Naive thymus-derived CD8-positive, alpha-beta T cell (primary cell): ENCODE data around the gene ME1. TPM values are rescaled to one million over a fixed set of nuclear protein-coding genes. Genes with fewer than 3 reads are reported as not detected.
"Not testable (repeated sequence)": the region's sequence is repeated elsewhere in the genome, so short reads cannot be mapped to it uniquely, and the experiment has no call there.

Experiments used
- ATAC-seq, 2 donors: fragments of 150-1000 bp; cut with Tn5 transposase in 1 of 2; sonication (Bioruptor Pico), chemical (Tn5 transposase) in 1 of 2; 1 replicate in 1 of 2; 2 replicates in 1 of 2; pipeline ENCODE4 v1.10.0; 2021; ENCODE audit warnings: mild to moderate bottlenecking in 2 of 2, moderate library complexity in 2 of 2
- POLR2A ChIA-PET: fragments of 350-600 bp; sonication (Branson Sonifier 250); formaldehyde crosslinking; loops from one replicate; lab custom pipeline; 2021; ENCODE audit warnings: antibody characterized with exemption; lab: Charles Lee
- DNase-seq, 10 donors: peaks; one replicate each; pipeline versions ENCODE4 v3.0.0 to v3.0.0-alpha.2; 2020 to 2022
- H3K27ac Mint-ChIP-seq, 10 donors: one replicate each; pipeline ENCODE4 v1.8.0; 2020 to 2022; ENCODE audit warnings: mild to moderate bottlenecking in 10 of 10, mixed read lengths in 10 of 10, moderate library complexity in 4 of 10, inconsistent platforms in 1 of 10
- H3K27me3 Mint-ChIP-seq, 5 donors: one replicate each; pipeline ENCODE4 v1.8.0; 2021 to 2022; ENCODE audit warnings: mixed read lengths in 5 of 5
- H3K36me3 Mint-ChIP-seq, 3 donors: one replicate each; pipeline ENCODE4 v1.8.0; 2020 to 2022; ENCODE audit warnings: mixed read lengths in 3 of 3, mild to moderate bottlenecking in 2 of 3, inconsistent platforms in 1 of 3
- H3K4me1 Mint-ChIP-seq, 4 donors: one replicate each; pipeline ENCODE4 v1.8.0; 2021 to 2022; ENCODE audit warnings: mixed read lengths in 4 of 4
- H3K4me3 Mint-ChIP-seq, 10 donors: one replicate each; pipeline ENCODE4 v1.8.0; 2020 to 2022; ENCODE audit warnings: mild to moderate bottlenecking in 10 of 10, mixed read lengths in 10 of 10, moderate library complexity in 6 of 10, inconsistent platforms in 1 of 10
- H3K9me3 Mint-ChIP-seq, 9 donors: one replicate each; pipeline ENCODE4 v1.8.0; 2020 to 2022; ENCODE audit warnings: mixed read lengths in 9 of 9, mild to moderate bottlenecking in 3 of 9, inconsistent platforms in 1 of 9, moderate library complexity in 1 of 9
- polyA plus RNA-seq, 3 donors: library from polyadenylated mRNA; unstranded; fragments of 300-500 nt; fragmentation: Illumina TruSeq; gene quantifications; one replicate each; pipeline ENCODE4 v1.2.3, GENCODE V29; 2021
- total RNA-seq, 8 experiments: library from RNA in 2 of 8; stranded (reverse) in 2 of 8; gene quantifications; one replicate each; pipeline ENCODE4 v1.2.3 and lab custom pipeline; 2021 to 2026

Gene ME1
- total and polyA plus RNA-seq, 5 experiments from 2014 or later = 0.11 TPM; not detected in 4

DNA sequence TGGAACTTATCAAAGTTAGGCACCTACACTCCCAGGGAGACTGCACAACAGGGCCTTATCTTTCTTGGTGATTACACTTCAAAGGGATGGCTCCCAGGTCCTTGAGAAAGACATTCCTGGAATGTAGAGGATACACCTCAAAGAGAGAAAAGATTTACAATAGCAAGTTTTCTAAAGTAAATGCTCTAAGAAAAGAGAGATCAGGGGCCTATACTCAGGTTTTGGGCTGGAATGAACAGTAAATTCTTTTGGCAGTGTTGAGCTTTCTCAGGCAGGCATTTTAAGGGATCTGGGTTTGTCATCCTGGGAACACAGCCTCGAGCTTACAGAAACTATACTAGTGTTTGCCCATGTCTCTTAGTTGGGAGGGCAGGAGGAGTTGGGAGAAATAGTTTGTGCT, 31.7 kb upstream of the ME1 start:
- peaks cover 0 to 3% (median 0%) of the 10 kb centered on the region in 9 donors for H3K9me3 Mint-ChIP-seq
- POLR2A ChIA-PET = no interaction called here
- H3K27ac Mint-ChIP-seq = no peak overlapping the region
- peaks cover 0 to 3% (median 0%) of the 10 kb centered on the region in 4 donors for H3K4me1 Mint-ChIP-seq
- no peak for DNase-seq
- no peak for ATAC-seq
- H3K4me3 Mint-ChIP-seq = no peak overlapping the region
- peaks cover 0 to 5% (median 1%) of the 10 kb centered on the region in 5 donors for H3K27me3 Mint-ChIP-seq
- no peaks in the 10 kb centered on the region for H3K36me3 Mint-ChIP-seq

DNA sequence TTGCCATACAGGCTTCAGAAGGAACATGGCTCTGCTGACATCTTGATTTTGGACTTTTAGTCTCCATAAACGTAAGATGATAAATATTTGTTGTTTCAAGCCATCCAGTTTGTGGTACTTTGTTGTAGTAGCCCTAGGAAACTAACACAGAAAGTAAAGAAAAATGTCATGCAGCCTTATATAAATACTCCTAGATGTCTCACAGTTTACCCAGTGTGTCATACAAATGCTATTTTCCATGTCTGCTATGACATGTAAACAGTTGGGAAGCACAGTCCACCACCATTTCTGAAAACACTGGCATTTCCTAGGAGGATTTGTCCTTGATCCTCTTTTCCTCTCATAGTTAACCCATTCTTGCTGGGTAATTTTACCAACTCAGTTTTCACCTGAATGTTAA, 30.6 kb upstream of the ME1 start:
- no peak overlapping the region for H3K27ac Mint-ChIP-seq
- POLR2A ChIA-PET = no interaction called here
- DNase-seq = no peak
- H3K4me3 Mint-ChIP-seq = no peak overlapping the region
- peaks cover 0 to 5% (median 1%) of the 10 kb centered on the region in 5 donors for H3K27me3 Mint-ChIP-seq
- peaks cover 0 to 3% (median 0%) of the 10 kb centered on the region in 4 donors for H3K4me1 Mint-ChIP-seq
- no peaks in the 10 kb centered on the region for H3K36me3 Mint-ChIP-seq
- no peak for ATAC-seq
- H3K9me3 Mint-ChIP-seq = peaks cover 0 to 3% (median 0%) of the 10 kb centered on the region in 9 donors

DNA sequence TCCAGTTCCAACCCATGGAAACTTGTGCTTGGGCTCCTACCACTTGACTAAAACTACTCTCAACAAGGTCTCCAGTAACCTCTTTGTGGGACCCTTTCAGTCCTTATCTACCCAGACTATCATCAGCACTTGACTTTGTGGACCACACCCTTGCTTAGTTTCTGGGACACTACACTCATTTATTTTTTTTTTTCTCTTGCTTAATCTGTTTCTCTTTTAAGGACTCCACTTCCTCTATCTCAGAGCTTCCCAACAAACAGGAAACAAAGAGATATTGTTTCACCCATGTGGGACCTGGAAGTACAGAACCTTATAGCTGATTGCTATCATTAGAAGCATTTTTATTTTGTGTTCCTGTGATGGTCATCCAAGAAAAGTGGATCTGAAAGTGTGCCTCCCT, 28.8 kb upstream of the ME1 start:
- H3K36me3 Mint-ChIP-seq = no peaks in the 10 kb centered on the region
- no peak for ATAC-seq
- no peak overlapping the region for H3K27ac Mint-ChIP-seq
- DNase-seq = no peak
- H3K4me3 Mint-ChIP-seq = no peak overlapping the region
- peaks cover 0 to 3% (median 0%) of the 10 kb centered on the region in 4 donors for H3K4me1 Mint-ChIP-seq
- peaks cover 0 to 5% (median 1%) of the 10 kb centered on the region in 5 donors for H3K27me3 Mint-ChIP-seq
- peaks cover 0 to 3% (median 0%) of the 10 kb centered on the region in 9 donors for H3K9me3 Mint-ChIP-seq
- POLR2A ChIA-PET = no interaction called here

DNA sequence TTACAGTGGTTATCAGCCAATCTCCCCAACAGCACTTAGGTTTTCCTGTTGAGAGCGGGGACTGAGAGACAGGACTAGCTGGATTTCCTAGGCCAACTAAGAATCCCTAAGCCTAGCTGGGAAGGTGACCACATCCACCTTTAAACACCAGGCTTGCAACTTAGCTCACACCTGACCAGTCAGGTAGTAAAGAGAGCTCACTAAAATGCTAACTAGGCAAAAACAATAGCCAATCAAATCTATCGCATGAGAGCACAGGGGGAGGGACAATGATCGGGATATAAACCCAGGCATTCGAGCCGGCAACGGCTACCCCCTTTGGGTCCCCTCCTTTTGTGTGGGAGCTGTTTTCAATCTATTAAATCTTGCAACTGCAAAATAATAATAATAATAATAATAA, 19.2 kb upstream of the ME1 start:
- POLR2A ChIA-PET, H3K27me3 Mint-ChIP-seq, H3K27ac Mint-ChIP-seq, H3K36me3 Mint-ChIP-seq, ATAC-seq, DNase-seq, H3K9me3 Mint-ChIP-seq, H3K4me1 Mint-ChIP-seq, H3K4me3 Mint-ChIP-seq: not testable (repeated sequence)

DNA sequence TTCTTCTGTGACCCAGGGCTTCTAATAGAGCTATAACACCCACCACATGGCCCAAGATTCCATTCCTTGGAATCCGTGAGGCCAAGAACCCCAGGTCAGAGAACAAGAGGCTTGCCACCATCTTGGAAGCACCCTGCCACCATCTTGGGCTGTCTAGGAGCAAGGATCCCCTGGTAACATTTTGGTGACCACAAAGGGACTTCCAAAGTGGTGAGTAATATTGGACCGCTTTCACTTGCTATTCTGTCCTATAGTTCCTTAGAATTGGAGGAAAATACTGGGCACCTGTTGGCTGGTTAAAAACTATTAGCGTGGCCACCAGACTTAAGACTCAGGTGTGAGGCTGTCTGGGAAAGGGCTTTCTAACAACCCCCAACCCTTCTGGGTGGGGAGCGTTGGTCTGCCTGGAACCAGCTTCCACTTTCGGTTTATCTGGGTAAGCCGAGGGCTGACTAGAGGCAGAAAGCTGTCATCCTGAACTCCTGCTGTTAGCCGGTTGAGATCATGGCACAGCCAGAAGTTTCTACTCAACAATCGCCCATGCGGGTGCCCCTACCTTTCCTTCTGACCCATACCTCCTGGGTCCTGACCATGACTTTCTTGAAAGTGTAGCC, 13.3 kb upstream of the ME1 start:
- H3K27ac Mint-ChIP-seq = not testable (repeated sequence)

DNA sequence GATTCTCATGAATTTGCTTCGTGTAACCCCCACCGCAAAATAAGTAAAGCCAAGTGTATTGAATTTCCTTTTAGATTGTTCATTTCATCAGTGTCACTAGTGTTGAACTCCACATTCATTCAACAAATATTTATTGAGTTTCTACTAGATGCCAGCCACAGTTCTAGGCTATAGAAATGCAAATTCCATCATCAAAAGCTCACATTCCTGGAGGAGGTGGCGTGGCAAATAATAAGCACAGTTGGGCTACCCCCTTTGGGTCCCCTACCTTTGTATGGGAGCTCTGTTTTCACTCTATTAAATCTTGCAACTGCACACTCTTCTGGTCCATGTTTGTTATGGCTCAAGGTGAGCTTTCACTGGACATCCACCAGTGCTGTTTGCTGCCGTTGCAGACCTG, 12.7 kb upstream of the ME1 start:
- H3K27ac Mint-ChIP-seq = no peak overlapping the region
- ATAC-seq (no peak), DNase-seq (no peak)
- H3K36me3 Mint-ChIP-seq = no peaks in the 10 kb centered on the region
- H3K4me3 Mint-ChIP-seq = no peak overlapping the region
- peaks cover 0 to 12% (median 2%) of the 10 kb centered on the region in 5 donors for H3K27me3 Mint-ChIP-seq
- peaks cover 0 to 8% (median 0%) of the 10 kb centered on the region in 4 donors for H3K4me1 Mint-ChIP-seq
- POLR2A ChIA-PET = no interaction called here
- H3K9me3 Mint-ChIP-seq = peaks cover 0 to 5% (median 0%) of the 10 kb centered on the region in 9 donors

More for the DNA sequence above, 13.3 kb upstream of the ME1 start:
- POLR2A ChIA-PET, H3K4me1 Mint-ChIP-seq, ATAC-seq, H3K9me3 Mint-ChIP-seq, H3K4me3 Mint-ChIP-seq, H3K36me3 Mint-ChIP-seq, DNase-seq: not testable (repeated sequence)
- peaks cover 0 to 12% (median 2%) of the 10 kb centered on the region in 5 donors for H3K27me3 Mint-ChIP-seq

DNA sequence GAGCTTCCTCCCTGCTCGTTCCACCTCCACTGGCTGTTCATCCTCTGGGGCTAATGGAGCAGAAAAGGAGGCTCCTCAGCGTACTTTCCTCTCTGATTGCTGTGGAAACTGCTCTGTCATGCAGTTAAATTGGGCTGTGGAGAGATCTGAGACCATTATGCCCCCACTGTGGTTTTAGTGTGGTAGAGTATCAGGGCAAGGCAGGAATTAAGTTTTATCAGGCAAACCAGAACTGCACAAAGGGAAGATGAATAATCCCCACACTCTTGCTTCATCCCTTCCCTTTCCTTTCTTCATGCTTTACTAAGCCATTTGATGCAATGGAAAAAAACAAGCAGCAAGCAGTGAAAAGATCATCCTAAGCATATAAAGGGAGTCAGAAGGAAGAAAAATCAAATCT, 11.9 kb upstream of the ME1 start:
- Mint-ChIP-seq H3K27me3 (peaks cover 0 to 12% (median 2%) of the 10 kb centered on the region in 5 donors), H3K4me1 (peaks cover 0 to 8% (median 0%) of the 10 kb centered on the region in 4 donors), H3K36me3 (no peaks in the 10 kb centered on the region), H3K4me3 (no peak overlapping the region), H3K27ac (no peak overlapping the region), H3K9me3 (peaks cover 0 to 5% (median 0%) of the 10 kb centered on the region in 9 donors)
- POLR2A ChIA-PET = no interaction called here
- ATAC-seq (no peak), DNase-seq (no peak)

DNA sequence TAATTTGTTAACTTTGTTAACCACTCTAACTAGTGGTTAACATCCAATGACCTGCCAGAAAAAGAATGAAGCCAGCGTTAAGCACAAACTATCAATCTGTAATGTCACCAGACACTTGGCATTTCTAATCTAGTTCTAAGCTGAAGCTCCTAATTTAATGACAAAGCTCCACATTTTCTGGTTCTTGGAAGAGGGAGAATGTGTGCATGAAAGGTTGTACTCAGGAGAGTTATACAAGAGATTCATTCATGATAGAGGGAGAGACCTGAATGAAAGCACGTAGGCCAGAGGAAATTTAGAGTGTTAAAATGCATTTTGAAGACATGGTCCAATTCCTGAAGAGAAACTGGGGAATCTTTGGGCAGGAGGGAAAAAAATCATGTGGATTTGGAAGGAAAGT, 8.3 kb upstream of the ME1 start:
- Mint-ChIP-seq H3K4me1 (peaks cover 0 to 4% (median 0%) of the 10 kb centered on the region in 4 donors), H3K9me3 (peaks cover 0 to 5% (median 0%) of the 10 kb centered on the region in 9 donors), H3K27ac (no peak overlapping the region), H3K4me3 (no peak overlapping the region), H3K27me3 (peaks cover 0 to 3% (median 0%) of the 10 kb centered on the region in 5 donors), H3K36me3 (no peaks in the 10 kb centered on the region)
- DNase-seq (no peak), ATAC-seq (no peak)
- POLR2A ChIA-PET = no interaction called here

DNA sequence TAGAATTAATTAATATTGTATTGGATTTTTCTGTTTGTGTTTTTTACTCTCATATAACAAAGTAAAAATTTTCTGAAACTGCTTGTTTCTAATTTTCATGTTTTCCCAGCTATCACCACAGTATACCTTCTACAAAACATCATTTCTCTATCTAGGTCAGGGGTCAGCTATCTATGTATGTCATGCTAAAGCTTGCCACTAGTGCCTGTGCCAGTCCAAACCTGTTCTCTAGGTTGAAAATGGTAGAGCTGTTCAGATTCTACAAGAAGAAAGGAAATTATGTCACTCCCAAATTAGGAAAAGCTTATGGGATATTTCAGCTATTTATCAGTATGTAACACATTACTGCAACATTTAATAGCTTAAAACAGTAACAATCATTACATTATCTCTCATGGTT, 5.8 kb upstream of the ME1 start:
- no peaks in the 10 kb centered on the region for H3K36me3 Mint-ChIP-seq
- H3K9me3 Mint-ChIP-seq = peaks cover 0 to 4% (median 0%) of the 10 kb centered on the region in 9 donors
- no peak overlapping the region for H3K4me3 Mint-ChIP-seq
- no peak overlapping the region for H3K27ac Mint-ChIP-seq
- no peaks in the 10 kb centered on the region for H3K4me1 Mint-ChIP-seq
- peaks cover 0 to 10% (median 1%) of the 10 kb centered on the region in 5 donors for H3K27me3 Mint-ChIP-seq
- POLR2A ChIA-PET = no interaction called here
- DNase-seq (no peak), ATAC-seq (no peak)

DNA sequence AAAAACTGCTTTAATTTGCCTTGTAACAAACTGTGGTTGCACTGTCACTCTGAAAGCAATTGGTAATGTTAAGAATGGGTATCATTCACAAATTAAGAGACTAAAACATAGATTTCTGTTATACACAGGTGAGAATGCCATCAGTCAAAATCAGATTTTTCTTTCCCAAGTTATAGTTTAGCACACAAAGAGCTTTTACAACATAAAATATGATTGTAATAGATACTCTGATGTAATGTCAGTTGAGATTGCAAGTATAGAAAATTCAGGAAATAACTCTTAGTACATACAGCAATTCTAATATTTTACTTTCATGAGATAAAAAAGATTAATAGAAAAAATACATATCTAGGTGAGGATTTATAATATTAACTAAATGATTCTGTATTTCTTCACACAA, 2.3 kb upstream of the ME1 start:
- peaks cover 0 to 2% (median 0%) of the 10 kb centered on the region in 9 donors for H3K9me3 Mint-ChIP-seq
- H3K27me3 Mint-ChIP-seq = peaks cover 4 to 25% (median 22%) of the 10 kb centered on the region in 5 donors
- H3K36me3 Mint-ChIP-seq = no peaks in the 10 kb centered on the region
- ATAC-seq (no peak), DNase-seq (no peak)
- no peak overlapping the region for H3K27ac Mint-ChIP-seq
- peaks cover 0 to 2% (median under 1%) of the 10 kb centered on the region in 4 donors for H3K4me1 Mint-ChIP-seq
- POLR2A ChIA-PET = no interaction called here
- H3K4me3 Mint-ChIP-seq = no peak overlapping the region

DNA sequence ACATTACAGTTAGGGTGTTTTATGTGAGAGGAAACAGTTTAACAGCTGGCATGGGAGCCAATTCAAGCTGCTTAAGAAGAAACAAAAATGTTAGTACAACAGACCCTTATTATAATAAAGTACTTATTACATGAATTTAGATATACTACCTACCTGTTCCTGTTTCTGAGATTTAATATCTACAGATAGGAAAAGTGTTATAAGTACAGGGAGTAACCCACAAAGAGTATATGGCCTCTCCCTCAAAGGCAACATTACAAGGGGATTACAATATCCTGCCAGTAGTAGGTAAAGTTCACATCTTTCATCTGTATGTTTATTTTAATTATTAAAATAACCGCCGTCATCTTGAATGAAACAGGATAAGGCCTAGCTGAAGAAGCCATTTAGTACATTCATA, 1.8 kb upstream of the ME1 start:
- ATAC-seq = no peak
- POLR2A ChIA-PET = no interaction called here
- H3K27me3 Mint-ChIP-seq = peaks cover 4 to 25% (median 24%) of the 10 kb centered on the region in 5 donors

DNA sequence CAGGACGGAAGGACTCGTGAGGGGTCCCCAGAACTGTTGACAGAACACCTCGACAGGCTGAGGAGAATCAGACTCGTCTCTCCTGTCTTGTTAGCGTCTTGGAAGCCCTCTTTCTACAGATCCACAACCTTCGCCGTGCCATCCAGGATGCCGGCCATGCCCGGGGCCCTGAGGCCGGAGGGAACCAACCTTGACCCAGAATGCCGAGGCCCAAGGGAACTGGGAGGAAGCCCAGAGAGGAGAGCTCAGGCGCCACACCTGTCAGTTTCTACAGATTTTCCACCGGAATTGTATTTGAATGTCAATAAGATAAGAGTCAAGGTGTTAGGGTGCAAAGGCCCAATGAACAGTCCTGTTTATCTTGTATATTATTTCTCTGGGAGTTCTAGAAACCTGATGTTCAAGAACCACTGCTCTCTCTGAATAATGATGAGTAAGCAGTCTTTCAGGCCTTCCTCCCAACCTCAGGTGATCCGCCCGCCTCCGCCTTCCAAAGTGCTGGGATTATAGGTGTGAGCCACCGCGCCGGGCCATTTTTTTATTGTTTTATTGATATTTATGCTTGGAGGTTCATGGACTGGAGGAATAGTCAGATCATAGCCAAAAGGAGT, 799 bp upstream of the ME1 start:
- Mint-ChIP-seq H3K27me3 (peaks cover 8 to 28% (median 25%) of the 10 kb centered on the region in 5 donors), H3K4me3 (no peak overlapping the region), H3K27ac (no peak overlapping the region), H3K36me3 (no peaks in the 10 kb centered on the region), H3K9me3 (peaks cover 0 to 4% (median 0%) of the 10 kb centered on the region in 9 donors), H3K4me1 (peaks cover 0 to 2% (median under 1%) of the 10 kb centered on the region in 4 donors)
- POLR2A ChIA-PET = no interaction called here
- DNase-seq (no peak), ATAC-seq (no peak)

More for the DNA sequence above, 1.8 kb upstream of the ME1 start:
- H3K27ac Mint-ChIP-seq = no peak overlapping the region
- no peaks in the 10 kb centered on the region for H3K36me3 Mint-ChIP-seq
- no peak overlapping the region for H3K4me3 Mint-ChIP-seq
- no peak for DNase-seq
- peaks cover 0 to 2% (median 0%) of the 10 kb centered on the region in 9 donors for H3K9me3 Mint-ChIP-seq
- peaks cover 0 to 2% (median under 1%) of the 10 kb centered on the region in 4 donors for H3K4me1 Mint-ChIP-seq

DNA sequence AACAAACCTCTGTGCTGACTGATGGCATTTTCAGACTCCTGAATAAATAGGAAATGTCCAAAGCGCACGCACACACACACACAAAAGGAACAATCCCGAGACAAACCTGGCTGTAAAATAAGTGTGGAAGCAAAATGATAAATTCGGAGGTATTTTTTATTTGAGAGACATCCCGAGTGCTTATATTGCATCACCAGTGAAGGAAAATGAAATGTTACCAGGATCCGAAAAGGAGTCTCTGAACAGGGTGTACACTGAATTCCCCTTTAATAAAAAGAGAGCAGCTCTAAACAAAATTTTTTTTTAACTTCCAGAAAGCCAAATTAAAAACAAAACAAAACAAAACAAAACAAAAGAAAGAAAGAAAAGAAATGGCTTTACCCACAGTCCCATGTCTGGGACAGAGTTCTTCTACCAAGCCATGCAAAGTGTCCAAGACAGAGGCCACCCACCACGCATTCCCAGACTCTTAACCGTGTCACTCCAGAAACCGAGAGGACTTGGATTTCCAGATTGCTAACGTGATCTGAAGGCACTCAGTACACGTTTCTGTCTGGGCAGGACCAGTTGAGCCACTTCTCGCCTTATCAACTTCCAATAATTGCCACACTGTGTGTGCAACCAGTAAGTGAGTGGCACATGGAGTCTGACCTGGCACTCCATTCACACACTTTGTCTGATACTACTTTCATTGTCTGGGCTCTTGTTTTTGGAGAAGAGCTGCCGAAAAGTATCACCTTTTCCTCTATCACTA, 817 bp downstream of the ME1 start:
- POLR2A ChIA-PET = no interaction called here
- H3K9me3 Mint-ChIP-seq = peaks cover 0 to 13% (median 7%) of the 10 kb centered on the region in 9 donors

More for the DNA sequence above, 817 bp downstream of the ME1 start:
- H3K4me1 Mint-ChIP-seq = peaks cover 0 to 2% (median under 1%) of the 10 kb centered on the region in 4 donors
- ATAC-seq = no peak
- H3K27ac Mint-ChIP-seq = no peak overlapping the region
- H3K27me3 Mint-ChIP-seq = peaks cover 8 to 28% (median 25%) of the 10 kb centered on the region in 5 donors
- H3K36me3 Mint-ChIP-seq = peaks cover 0 to 4% (median 0%) of the 10 kb centered on the region in 3 donors
- DNase-seq = no peak
- H3K4me3 Mint-ChIP-seq = peak overlapping the region in 1 of 10 donors; percentile 28
